HG03135 (cell line): ENCODE measurements around the gene SORCS1.

Experiments used
- ATAC-seq: cut with Tn5 transposase; IDR thresholded peaks from one replicate; pipeline ENCODE4 v1.9.1; 2021; ENCODE audit warnings: mild to moderate bottlenecking, moderate library complexity; ENCODE audit not compliant: unreplicated experiment

SORCS1 gene

DNA sequence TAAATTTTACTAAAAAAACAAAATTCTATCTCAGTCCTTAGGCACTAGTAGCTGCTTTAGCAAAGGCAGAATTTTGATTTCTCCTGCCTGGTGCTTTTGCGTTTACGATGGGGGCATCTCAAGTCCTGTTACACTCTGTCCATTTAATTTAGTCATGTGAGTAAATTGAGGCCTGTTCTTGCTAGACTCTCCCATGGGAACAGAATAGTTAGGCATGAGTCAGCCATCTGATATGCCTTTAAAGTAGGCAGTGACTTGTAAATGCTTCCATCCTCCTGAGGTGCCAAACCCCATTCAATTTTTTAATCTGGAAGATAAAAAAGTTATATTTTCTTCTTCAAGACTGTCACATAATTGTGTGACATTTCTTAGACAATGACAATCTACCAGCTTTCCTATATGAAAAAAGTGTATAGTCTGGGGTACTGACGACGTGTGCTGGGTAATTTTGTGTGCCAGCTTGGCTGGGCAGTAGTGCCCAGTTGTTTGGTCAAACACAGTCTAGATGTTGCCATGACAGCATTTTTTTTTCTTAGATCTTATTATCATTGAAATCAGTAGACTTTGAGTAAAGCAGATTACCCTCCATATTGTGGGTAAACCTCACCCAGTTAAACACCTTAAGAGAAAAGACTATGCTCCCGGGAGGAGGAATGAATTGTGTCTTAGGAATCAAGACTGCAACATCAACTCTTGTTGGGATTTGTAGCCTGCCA lies 603.4 kb downstream of the SORCS1 start:
- no peak for ATAC-seq

DNA sequence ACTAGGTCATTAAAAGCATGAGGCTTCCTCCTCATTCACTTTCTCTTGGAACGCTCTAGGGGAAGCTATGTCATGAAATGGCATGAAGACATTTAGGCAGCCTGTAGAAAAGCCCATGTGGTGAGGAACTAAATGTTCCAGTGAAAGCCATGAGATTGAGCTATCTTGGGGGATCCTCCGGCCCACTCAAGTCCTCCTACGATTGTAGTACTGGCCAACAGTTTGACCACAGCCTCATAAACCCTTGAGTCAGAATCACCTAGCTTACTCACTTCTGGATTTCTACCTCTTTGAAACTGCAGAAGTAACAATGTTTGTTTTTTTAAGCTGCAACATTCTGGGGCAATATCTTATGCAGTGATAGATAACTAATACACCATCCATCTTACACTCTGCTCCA lies 605.1 kb downstream of the SORCS1 start:
- no peak for ATAC-seq

DNA sequence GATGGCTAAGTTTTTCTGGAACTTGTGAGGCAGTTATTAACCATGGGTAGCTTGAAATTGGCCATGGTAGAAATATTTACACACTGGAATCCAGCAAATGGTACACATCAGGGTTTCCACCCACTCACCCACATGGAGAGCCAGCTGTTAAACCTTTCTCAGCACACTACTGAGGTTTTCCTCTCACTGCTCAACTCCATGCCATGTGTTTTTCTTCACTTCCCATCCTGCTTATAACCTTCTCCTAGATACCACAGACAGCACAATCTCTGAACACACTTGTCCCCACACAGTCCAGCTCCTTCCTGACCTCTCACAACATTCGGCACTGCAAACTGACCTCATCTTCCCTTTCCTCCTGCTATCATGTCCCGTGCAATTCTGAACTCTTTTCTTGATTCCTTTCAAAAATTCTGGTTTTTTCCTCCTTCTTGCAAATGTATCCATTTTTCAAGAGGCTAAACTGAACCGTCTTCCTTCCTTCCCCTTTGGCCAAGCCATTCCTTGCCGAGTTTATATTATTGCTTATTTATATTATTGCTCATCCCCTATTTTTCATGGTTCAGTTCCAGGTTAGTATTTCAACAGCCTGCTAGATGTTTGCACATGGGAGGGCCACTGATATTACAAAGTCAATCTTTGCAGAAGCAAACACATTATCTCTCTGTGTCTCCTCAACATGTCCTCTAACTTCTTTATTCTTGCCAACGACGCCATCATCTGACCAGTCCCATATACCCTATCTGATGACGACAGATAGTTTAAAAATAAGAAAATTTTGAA lies 606.4 kb downstream of the SORCS1 start:
- no peak for ATAC-seq

DNA sequence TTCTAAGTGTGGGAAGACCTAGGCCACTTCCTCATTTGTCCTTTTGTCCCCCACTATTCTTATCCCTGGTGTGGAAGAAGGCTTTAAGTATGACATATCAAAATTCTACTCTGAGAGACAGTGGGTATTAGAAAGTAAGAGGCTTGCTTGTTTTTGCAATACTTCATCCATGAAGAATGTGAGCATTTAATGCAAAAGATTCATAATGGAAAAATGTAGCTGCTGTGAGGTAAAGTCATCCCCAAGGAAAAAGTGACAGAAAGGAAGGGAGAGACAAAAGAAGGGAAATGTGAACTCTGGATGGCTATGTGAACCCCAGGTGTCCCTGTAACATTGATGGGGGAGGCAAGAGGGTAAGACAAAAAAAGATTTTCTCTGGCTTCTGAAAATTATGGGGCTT lies 607.5 kb downstream of the SORCS1 start:
- ATAC-seq, result no peak

DNA sequence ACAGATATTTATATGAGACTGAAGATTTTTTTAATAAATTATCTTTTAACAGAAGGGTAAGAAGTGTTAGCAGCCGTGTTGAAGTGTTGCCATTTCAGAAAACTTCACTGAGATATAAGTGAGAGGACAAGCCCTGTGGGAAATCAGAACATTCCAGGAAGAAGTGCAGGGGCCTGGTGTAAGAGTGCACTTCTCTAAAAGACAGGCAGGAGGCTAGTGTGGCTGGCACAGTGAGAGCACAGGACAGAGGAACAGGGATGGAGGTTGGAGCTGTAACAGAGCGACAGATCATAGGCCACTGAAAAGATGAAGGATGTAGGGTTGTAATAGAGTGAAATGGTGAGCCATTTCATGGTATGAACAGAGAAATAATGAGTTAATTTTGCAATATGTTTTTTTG lies 608.9 kb downstream of the SORCS1 start:
- no peak for ATAC-seq

DNA sequence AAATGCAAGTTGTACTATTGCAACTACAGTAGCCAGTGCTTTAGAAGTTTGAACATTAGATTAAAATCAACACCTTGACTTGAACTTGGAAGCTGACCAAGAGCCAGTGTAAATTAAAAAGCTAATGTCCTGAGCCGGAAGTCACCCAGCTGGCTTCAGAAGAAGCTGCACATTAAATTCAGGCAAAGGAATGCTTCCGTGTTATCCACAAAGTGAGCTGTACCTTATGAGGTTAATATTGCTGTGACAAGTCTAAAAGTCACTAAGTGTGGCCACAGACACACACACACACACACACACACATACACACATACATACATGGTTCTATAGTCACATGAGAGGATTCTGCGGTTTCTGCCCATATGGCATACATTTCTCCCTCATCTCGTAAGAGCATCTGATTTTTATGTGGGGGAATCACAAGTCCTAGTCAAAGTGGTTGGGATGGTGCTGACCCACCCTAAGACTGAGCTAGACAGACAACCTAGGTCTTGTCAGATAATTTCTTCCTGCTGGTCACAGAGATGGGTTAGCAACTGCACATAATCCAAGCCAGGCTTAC lies 612.9 kb downstream of the SORCS1 start:
- ATAC-seq, result no peak

DNA sequence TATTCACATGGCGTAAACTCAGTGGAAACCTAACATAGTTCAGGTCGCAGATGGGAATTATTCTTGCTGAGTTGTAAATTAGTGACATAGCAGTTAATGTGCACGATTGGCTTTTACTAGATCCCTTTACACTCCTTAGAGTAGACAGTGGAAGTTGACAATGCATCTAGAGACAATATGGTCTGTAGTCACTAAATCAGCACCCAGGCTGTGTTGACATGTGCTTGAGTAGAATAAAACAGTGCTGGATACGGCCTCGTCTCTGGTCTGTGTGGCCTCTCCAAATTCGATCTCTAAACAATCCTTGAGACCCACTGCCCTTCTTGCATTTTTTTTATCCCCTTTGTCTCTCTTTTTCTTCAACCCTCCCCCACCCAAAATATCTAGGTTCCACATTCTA lies 615.7 kb downstream of the SORCS1 start:
- no peak for ATAC-seq

DNA sequence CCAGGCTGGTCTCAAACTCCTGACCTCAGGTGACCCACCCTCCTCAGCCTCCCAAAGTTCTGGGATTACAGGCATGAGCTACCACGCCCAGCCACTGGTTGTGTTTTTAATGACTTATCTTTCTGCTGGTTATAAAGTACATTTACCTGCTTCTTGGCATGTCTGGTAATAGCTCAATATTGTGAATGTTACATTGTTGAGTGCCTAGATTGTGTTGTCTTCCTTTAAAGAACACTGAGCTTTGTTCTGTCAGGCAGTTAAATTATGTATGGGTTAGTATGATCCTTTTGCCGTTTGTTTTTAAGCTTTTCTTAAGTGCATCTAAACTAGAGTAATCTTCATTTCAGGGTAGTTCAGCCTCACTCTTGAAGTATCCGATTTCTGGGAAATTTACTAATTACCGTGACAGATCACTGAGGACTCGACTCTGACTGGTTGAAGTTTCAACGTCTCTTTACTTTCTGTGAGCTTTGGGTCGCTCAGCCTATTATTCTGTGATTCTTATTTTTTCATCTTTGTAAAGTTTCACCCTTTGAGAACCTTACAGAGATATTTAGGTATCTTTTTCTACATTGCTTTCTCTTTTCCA lies 617.4 kb downstream of the SORCS1 start:
- no peak for ATAC-seq

DNA sequence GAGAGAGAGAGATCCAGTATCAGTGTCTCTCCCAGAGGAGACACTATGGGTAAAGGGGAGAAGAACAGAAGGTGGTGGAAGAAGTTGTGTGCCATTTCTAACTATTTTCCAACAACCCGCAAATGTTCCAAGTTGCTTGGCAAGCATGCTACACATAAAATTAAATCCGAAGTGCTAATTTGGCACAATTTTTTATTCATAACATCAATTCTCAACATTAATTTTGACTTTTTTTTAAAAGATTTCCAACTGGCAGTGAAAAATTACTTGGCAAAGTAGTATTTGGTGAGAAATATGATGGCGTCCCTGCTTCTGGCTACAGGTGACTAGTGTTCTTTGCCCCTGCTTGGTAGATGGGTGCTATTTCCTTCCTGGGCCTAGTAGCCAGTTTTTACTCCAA lies 622.0 kb downstream of the SORCS1 start:
- ATAC-seq, result no peak

DNA sequence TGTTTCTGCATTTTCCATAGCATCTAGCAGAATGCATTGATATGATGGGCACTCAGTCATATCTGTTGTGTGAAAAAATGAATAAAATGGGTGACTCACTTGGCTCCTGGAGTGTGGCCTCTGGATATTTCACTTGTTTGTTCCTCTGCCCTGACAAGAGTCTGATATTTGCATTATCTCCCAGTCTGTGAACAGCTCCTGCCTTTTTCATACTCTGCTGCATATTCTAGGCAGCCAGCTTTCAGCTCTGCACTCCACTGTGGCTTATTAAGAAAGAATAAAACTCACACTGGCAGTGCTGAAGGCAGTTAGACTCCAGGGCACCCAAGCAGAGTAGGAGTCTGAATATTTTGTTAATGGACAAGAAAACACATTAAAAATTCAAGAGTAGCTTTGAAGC lies 623.9 kb downstream of the SORCS1 start:
- no peak for ATAC-seq

DNA sequence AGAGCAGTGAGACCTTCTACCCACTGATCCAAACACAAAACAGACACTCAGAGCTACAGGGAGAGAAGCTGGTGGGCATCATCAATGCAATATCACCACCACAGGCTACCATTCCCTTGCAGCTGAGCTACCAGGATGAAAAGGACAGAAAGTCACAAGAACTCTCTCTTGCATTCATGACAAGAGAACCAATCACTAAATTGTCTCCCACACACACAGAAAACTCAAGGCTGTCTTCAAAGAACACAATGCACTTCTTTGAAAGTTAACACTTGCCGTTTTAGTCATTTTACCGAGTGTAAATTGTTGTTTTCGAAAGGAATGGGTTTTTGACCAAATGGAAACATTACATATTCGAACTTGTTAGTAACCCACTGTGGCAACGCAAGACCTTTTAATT lies 626.6 kb downstream of the SORCS1 start:
- ATAC-seq, result no peak

DNA sequence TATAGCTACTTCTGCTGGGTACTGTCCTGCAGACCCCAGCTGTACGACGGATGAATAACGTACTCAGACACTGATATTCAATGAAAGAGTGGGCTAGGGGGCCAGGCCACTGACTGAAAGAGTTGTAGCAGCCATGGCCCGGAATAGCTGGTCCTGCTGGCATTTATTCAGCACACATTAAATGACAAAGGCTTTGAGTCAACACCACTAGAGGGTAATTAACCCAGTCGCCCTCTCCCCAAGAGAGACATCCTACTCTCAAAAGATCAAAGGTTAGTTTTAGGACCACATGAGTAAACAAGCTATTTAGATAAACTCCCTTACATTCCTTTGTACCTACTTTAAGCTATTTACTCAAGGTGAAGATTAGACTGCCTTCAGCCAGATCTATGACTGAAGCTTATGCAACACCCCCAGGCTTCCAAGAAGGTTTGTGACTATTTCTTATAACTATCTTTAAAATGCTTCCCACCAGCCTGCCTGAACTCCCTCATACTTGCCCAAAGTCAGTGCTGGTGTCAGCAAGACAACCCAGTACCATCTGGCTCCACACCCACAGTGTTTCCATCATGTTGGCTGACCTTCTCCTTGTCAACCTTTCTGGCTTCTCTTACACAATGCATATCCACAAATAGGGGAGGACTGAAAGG lies 629.1 kb downstream of the SORCS1 start:
- no peak for ATAC-seq

DNA sequence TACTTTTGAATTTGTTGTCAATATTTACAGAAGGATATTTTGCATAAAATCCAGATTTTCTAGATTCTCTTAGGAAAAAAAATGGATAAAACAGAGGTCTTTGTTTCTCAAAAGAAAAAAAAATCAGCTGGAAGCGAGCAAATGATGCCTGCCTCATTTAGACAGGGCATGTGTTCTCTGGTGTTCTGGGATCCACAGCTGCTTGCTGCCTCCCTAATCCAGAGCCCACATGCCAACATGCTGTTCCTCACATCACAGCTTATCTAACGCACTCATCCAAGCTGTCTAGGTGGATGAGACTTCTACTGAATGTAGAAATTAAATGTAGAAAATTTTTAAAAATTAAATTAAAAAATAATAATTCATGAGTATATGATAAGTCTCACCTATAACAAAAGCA lies 630.1 kb downstream of the SORCS1 start:
- no peak for ATAC-seq

DNA sequence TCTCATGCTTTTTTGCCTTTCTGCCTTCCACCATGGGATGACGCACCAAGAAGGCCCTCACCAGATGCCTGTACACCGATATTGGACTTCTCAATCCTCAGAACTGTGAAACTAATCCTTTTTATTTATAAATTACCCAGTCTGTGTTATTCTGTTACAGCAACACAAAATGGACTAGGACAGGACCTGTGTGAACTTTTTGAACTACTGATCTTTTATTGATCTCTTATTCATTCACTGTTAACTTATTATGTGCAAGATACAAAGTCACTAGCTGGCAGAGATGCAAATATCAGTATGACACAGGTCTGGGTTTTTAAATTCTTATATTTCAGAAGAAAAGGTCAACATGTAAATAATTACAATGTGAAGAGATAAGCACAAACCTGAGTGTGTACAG lies 635.8 kb downstream of the SORCS1 start:
- ATAC-seq, result no peak

DNA sequence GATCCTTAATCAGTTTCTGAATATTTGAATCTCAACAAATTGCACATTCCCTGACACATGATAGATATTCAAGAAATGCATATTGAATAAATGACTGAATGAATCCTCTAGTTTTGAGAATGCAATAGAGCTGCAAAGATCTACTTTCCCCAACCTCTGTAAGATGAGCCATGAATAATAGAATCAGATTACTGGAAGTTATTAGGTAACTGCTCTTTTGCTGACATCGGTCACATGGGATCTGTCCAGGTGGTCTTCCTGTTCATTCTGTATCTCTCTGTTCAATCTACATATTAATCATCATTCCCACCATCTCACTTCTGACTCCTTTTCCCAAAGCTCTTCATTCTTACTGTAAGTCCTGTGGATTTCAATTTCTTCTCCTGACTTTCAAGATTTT lies 638.7 kb downstream of the SORCS1 start:
- ATAC-seq, result no peak
